Kidney (tissue), 14 donors: Measurements from ENCODE around the gene DDA1. TPM values are rescaled to one million over a fixed set of nuclear protein-coding genes. Genes with fewer than 3 reads are reported as not detected.
"Not testable (repeated sequence)": the region's sequence is repeated elsewhere in the genome, so short reads cannot be mapped to it uniquely, and the experiment has no call there.

ENCODE experiments used
- DNase-seq, 5 donors: peaks; one replicate each; pipeline ENCODE4 v3.0.0-alpha.2; 2013 to 2020
- FAIRE-seq: peaks from 2 replicates; lab custom pipeline; 2012; peaks lifted over from hg19 to GRCh38; lab: Jason Lieb, UNC
- H3K27ac ChIP-seq, 2 donors: one replicate each; pipeline ENCODE4 v1.7.0; 2013; ENCODE audit warnings: low read depth in 2 of 2, low read length in 2 of 2, inconsistent platforms in 1 of 2
- H3K27me3 ChIP-seq: one replicate; pipeline ENCODE4 v1.7.1; 2013; ENCODE audit warnings: low read length, inconsistent platforms; ENCODE audit not compliant: control insufficient read depth, insufficient read depth
- H3K36me3 ChIP-seq, 3 donors: one replicate each; pipeline versions ENCODE4 v1.7.0 to v1.7.1; 2013; ENCODE audit warnings: low read length in 3 of 3, control low read depth in 1 of 3, inconsistent platforms in 1 of 3; ENCODE audit not compliant: insufficient read depth in 3 of 3, control insufficient read depth in 2 of 3
- H3K4me1 ChIP-seq, 3 donors: one replicate each; pipeline versions ENCODE4 v1.7.0 to v1.7.1; 2013; ENCODE audit warnings: low read length in 3 of 3, inconsistent platforms in 1 of 3, low read depth in 1 of 3; ENCODE audit not compliant: control insufficient read depth in 2 of 3, insufficient read depth in 2 of 3
- H3K4me3 ChIP-seq, 3 donors: one replicate each; pipeline versions ENCODE4 v1.7.0 to v1.8.1; 2013; ENCODE audit warnings: low read length in 3 of 3, control low read depth in 1 of 3, inconsistent platforms in 1 of 3
- H3K9ac ChIP-seq, 3 donors: one replicate each; pipeline versions ENCODE4 v1.7.0 to v1.7.1; 2013; ENCODE audit warnings: low read length in 3 of 3, control low read depth in 1 of 3, inconsistent platforms in 1 of 3
- H3K9me3 ChIP-seq, 3 donors: one replicate each; pipeline versions ENCODE4 v1.7.0 to v1.7.1; 2013; ENCODE audit warnings: low read length in 3 of 3, control low read depth in 1 of 3, inconsistent platforms in 1 of 3; ENCODE audit not compliant: control insufficient read depth in 2 of 3, insufficient read depth in 1 of 3
- CTCF ChIP-seq: IDR thresholded peaks from 3 replicates; pipeline ENCODE4 v1.5.1; 2012; ENCODE audit warnings: mild to moderate bottlenecking, moderate library complexity, borderline replicate concordance; ENCODE audit not compliant: insufficient read depth; ENCODE audit errors: extremely low read depth
- intact Hi-C: fragments of 100-400 bp; cut with DNase I; formaldehyde crosslinking; loops from one replicate; pipeline ENCODE4 v1.11.1; 2022
- polyA plus RNA-seq: library from polyadenylated mRNA; stranded (reverse); fragments of 350-450 nt; fragmentation: Illumina TruSeq; extraction: RNeasy Lipid Tissue Mini Kit (QIAGEN cat#74804); gene quantifications from one replicate; pipeline ENCODE4 v1.2.3, GENCODE V29; 2014; ENCODE audit warnings: low read depth, low replicate concordance; ENCODE audit not compliant: insufficient read depth
- total RNA-seq: library from RNA; stranded (reverse); fragmentation: NEBNext Ultra II Directional; extraction: Animal tissue kit (Norgen Biotek cat#: 25700); gene quantifications from one replicate; pipeline ENCODE4 v1.2.1, GENCODE V29; 2021
- donor health status: control.
- donor health status: control.
- donor health status: control.
- donor health status: control.
- donor health status: control.
- donor health status: DM: yes; HTN: yes; CAD: no.
- donor health status: Normal renal cell carcinoma (clear cell type).

The DDA1 gene
- total and polyA plus RNA-seq, 2 donors from 2014 or later, result 27.7 to 35.9 TPM

DNA sequence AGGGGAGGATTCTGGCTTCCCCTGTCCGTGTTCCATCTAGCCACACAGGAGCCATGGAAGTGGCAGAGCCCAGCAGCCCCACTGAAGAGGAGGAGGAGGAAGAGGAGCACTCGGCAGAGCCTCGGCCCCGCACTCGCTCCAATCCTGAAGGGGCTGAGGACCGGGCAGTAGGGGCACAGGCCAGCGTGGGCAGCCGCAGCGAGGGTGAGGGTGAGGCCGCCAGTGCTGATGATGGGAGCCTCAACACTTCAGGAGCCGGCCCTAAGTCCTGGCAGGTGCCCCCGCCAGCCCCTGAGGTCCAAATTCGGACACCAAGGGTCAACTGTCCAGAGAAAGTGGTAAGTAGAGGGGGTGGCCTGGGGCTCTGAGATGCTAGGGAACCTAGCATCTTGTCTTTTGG, 40.6 kb upstream of the DDA1 start:
- no peak for TF ChIP-seq CTCF
- peak in 1 of 5 donors; percentile 70 for DNase-seq
- no peak for FAIRE-seq

GRCh38 chr19:17274892-17275291, 34.5 kb upstream of the DDA1 start:
- H3K9me3 ChIP-seq, H3K4me1 ChIP-seq, DNase-seq, FAIRE-seq, intact Hi-C loops, H3K4me3 ChIP-seq, H3K27ac ChIP-seq, H3K27me3 ChIP-seq, H3K9ac ChIP-seq: not testable (repeated sequence)
- H3K36me3 ChIP-seq, result peaks cover 3 to 37% (median 4%) of the 10 kb centered on the region in 3 donors

More for the DNA sequence above, 40.6 kb upstream of the DDA1 start:
- Histone ChIP-seq H3K27me3 (no peaks in the 10 kb centered on the region), H3K9ac (no peak overlapping the region), H3K27ac (no peak overlapping the region), H3K36me3 (peaks cover 0 to 15% (median 4%) of the 10 kb centered on the region in 3 donors), H3K4me3 (no peak overlapping the region), H3K9me3 (no peaks in the 10 kb centered on the region), H3K4me1 (peaks cover 0 to 4% (median 3%) of the 10 kb centered on the region in 3 donors)
- intact Hi-C loops, result no loop called here

DNA sequence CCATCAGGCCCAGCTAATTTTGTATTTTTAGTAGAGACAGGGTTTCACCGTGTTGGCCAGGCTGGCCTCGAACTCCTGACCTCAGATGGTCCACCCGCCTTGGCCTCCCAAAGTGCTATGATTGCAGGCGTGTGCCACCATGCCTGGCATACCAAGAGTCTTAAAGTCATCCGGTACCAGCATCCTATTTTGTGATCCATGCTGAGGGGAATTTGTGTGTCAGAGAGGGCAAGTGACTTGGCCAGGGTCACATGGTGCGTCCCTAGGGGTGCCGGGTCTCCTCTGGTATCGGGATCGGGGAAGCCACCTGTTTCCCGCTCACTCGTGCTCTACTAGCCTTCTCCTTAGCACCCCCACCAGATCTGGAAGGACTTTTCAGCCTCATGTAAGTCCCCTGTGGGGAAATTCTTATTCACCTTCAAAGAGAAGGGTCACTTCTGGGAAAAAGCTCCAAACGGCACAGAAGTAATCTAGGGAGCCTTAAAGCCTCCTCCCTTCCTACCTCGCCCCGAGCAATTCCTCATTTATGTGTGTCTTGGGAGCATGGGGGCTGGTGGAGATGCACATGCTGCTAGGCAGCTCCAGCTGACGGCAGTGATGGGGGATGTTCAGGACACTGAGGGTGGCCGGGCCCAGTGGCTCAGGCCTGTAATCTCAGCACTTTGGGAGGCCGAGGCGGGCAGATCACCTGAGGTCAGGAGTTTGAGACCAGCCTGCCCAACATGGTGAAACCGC, 33.8 kb upstream of the DDA1 start:
- Histone ChIP-seq H3K4me3 (no peak overlapping the region), H3K9ac (no peak overlapping the region), H3K9me3 (no peaks in the 10 kb centered on the region), H3K27ac (no peak overlapping the region), H3K27me3 (no peaks in the 10 kb centered on the region), H3K36me3 (peaks cover 2 to 33% (median 3%) of the 10 kb centered on the region in 3 donors), H3K4me1 (no peaks in the 10 kb centered on the region)
- no peak for TF ChIP-seq CTCF
- intact Hi-C loops, result no loop called here
- FAIRE-seq, result no peak
- DNase-seq, result no peak

GRCh38 chr19:17279436-17279835, 29.9 kb upstream of the DDA1 start:
- Histone ChIP-seq H3K9ac (no peak overlapping the region), H3K27me3 (peaks cover 2% of the 10 kb centered on the region), H3K36me3 (peaks cover 0 to 17% (median 3%) of the 10 kb centered on the region in 3 donors), H3K9me3 (no peaks in the 10 kb centered on the region), H3K4me3 (no peak overlapping the region), H3K4me1 (peaks cover 0 to 4% (median 0%) of the 10 kb centered on the region in 3 donors), H3K27ac (no peak overlapping the region)
- DNase-seq (no peak), FAIRE-seq (no peak)
- intact Hi-C loops, result no loop called here
- TF ChIP-seq CTCF, result no peak
